MM.1S (cell line): Measurements from ENCODE around the gene PRUNE2.

Source experiments
- EZH2 ChIP-seq: fragments of 300-600 bp; sonication (generic); optimal IDR thresholded peaks from 2 replicates; pipeline ENCODE3; 2017; ENCODE audit warnings: low read depth, mild to moderate bottlenecking, antibody characterized with exemption, low read length, mixed read lengths
- TF ChIP-seq, protein P1 (sequence below): fragments of 300-600 bp; sonication (generic); IDR thresholded peaks from 2 replicates; pipeline ENCODE4 v1.5.1; 2016; ENCODE audit warnings: antibody characterized with exemption, low read length, mixed read lengths

DNA sequence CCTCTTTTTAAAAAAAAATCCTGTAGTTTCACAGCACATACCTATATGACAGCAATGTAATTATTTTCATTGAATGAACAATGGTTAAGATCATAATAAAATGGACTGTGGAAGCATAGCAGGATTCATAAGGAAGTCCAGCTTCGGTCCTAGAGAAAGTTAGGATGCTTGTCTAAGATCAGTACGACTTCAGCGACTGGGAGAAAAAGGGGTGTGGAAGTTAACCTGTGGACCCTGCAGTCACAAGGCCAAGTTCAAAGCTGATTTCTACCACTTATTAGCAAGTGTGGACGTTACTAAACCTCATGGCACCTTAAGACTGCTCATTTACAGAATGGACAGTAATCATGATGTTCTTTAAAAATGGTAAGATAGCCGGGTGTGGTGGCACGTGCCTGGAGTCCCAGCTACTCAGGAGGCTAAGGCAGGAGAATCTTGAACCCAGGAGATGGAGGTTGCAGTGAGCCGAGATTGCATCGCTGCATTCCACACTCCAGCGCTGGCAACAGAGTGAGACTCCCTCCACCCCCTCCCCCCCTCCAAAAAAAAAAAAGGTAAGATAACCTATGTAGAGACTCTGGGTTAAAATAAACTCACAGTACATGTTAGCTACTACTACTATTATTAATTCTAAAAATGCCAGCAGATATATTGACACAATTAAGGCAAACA lies 213.3 kb downstream of the PRUNE2 start:
- TF ChIP-seq, protein P1, sequence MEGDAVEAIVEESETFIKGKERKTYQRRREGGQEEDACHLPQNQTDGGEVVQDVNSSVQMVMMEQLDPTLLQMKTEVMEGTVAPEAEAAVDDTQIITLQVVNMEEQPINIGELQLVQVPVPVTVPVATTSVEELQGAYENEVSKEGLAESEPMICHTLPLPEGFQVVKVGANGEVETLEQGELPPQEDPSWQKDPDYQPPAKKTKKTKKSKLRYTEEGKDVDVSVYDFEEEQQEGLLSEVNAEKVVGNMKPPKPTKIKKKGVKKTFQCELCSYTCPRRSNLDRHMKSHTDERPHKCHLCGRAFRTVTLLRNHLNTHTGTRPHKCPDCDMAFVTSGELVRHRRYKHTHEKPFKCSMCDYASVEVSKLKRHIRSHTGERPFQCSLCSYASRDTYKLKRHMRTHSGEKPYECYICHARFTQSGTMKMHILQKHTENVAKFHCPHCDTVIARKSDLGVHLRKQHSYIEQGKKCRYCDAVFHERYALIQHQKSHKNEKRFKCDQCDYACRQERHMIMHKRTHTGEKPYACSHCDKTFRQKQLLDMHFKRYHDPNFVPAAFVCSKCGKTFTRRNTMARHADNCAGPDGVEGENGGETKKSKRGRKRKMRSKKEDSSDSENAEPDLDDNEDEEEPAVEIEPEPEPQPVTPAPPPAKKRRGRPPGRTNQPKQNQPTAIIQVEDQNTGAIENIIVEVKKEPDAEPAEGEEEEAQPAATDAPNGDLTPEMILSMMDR = no peak
- TF ChIP-seq EZH2 = no peak
